ENCODE data around the gene SLIT1.

GRCh38 chr10:97106207-97106606 lies 79.6 kb downstream of the SLIT1 start:
- no peak for TF ChIP-seq CTCF (IDR thresholded peaks at IDR 0.05)
- no peak for TF ChIP-seq POLR2A (IDR thresholded peaks at IDR 0.05)
